WTC11 (cell line): ENCODE data around the gene BIVM. TPM values are rescaled to one million over a fixed set of nuclear protein-coding genes. Genes with fewer than 3 reads are reported as not detected.

ENCODE experiments used
- ATF2 ChIP-seq: sonication (generic); formaldehyde crosslinking; IDR thresholded peaks from 2 replicates; pipeline ENCODE4 v1.8.1; 2022; ENCODE audit warnings: low read depth, missing genetic modification reagents, borderline replicate concordance
- ETV6 ChIP-seq: sonication (generic); formaldehyde crosslinking; IDR thresholded peaks from 2 replicates; pipeline ENCODE4 v1.8.1; 2022; ENCODE audit warnings: mild to moderate bottlenecking, missing genetic modification reagents
- FOXP1 ChIP-seq: sonication (generic); formaldehyde crosslinking; IDR thresholded peaks from 2 replicates; pipeline ENCODE4 v1.8.0; 2022; ENCODE audit warnings: missing genetic modification reagents, mild to moderate bottlenecking, moderate library complexity, borderline replicate concordance
- GABPB1 ChIP-seq: sonication (generic); formaldehyde crosslinking; IDR thresholded peaks from 2 replicates; pipeline ENCODE4 v1.8.1; 2023; ENCODE audit warnings: mild to moderate bottlenecking, missing genetic modification reagents
- GTF2I ChIP-seq: fragments of 250-450 bp; sonication (Bioruptor Pico); conservative IDR thresholded peaks from 2 replicates; pipeline ENCODE4 v1.4.0; 2021; ENCODE audit warnings: mild to moderate bottlenecking
- IRF2 ChIP-seq: sonication (generic); formaldehyde crosslinking; IDR thresholded peaks from 2 replicates; pipeline ENCODE4 v1.8.0; 2022; ENCODE audit warnings: low read depth, missing genetic modification reagents, borderline replicate concordance
- JUN ChIP-seq: sonication (generic); formaldehyde crosslinking; IDR thresholded peaks from 2 replicates; pipeline ENCODE4 v1.8.0; 2023; ENCODE audit warnings: mild to moderate bottlenecking, missing genetic modification reagents
- KAT7 ChIP-seq: sonication (generic); formaldehyde crosslinking; IDR thresholded peaks from 2 replicates; pipeline ENCODE4 v1.8.1; 2023; ENCODE audit warnings: missing genetic modification reagents, mild to moderate bottlenecking, borderline replicate concordance
- NFYB ChIP-seq: sonication (generic); formaldehyde crosslinking; conservative IDR thresholded peaks from 2 replicates; pipeline ENCODE4 v1.8.0; 2022; ENCODE audit warnings: low read depth, missing genetic modification reagents
- NR1H2 ChIP-seq: sonication (generic); formaldehyde crosslinking; IDR thresholded peaks from 2 replicates; pipeline ENCODE4 v1.9.0; 2021; ENCODE audit warnings: mild to moderate bottlenecking, moderate library complexity, missing genetic modification reagents
- NR2C2 ChIP-seq: sonication (generic); formaldehyde crosslinking; IDR thresholded peaks from 2 replicates; pipeline ENCODE4 v1.8.0; 2022; ENCODE audit warnings: mild to moderate bottlenecking, missing genetic modification reagents
- NR3C1 ChIP-seq: sonication (generic); formaldehyde crosslinking; conservative IDR thresholded peaks from 2 replicates; pipeline ENCODE4 v1.8.1; 2023; ENCODE audit warnings: low read depth, mild to moderate bottlenecking, missing genetic modification reagents
- PRRX2 ChIP-seq: fragments of 250-450 bp; sonication (Bioruptor Pico); IDR thresholded peaks from 2 replicates; pipeline ENCODE4 v1.8.0; 2021; ENCODE audit warnings: mild to moderate bottlenecking
- TCF7 ChIP-seq: sonication (generic); formaldehyde crosslinking; IDR thresholded peaks from 2 replicates; pipeline ENCODE4 v1.8.0; 2022; ENCODE audit warnings: mild to moderate bottlenecking, low read depth, missing genetic modification reagents, moderate library complexity
- ZBTB43 ChIP-seq: sonication (generic); formaldehyde crosslinking; IDR thresholded peaks from 2 replicates; pipeline ENCODE4 v1.8.1; 2023; ENCODE audit warnings: mild to moderate bottlenecking, missing genetic modification reagents
- ZNF138 ChIP-seq: sonication (generic); formaldehyde crosslinking; conservative IDR thresholded peaks from 2 replicates; pipeline ENCODE4 v1.8.1; 2022; ENCODE audit warnings: mild to moderate bottlenecking, moderate library complexity, missing genetic modification reagents
- ZNF219 ChIP-seq: sonication (generic); formaldehyde crosslinking; IDR thresholded peaks from 2 replicates; pipeline ENCODE4 v1.8.0; 2023; ENCODE audit warnings: missing genetic modification reagents, mild to moderate bottlenecking, borderline replicate concordance
- ZNF232 ChIP-seq: sonication (generic); formaldehyde crosslinking; IDR thresholded peaks from 2 replicates; pipeline ENCODE4 v1.8.0; 2022; ENCODE audit warnings: mild to moderate bottlenecking, missing genetic modification reagents
- ZNF423 ChIP-seq: fragments of 250-450 bp; sonication (Bioruptor Pico); IDR thresholded peaks from 2 replicates; pipeline ENCODE4 v2.1.2; 2022; ENCODE audit warnings: mild to moderate bottlenecking, moderate library complexity
- ZNF532 ChIP-seq: fragments of 250-450 bp; sonication (Bioruptor Pico); IDR thresholded peaks from 2 replicates; pipeline ENCODE4 v1.9.0; 2021; ENCODE audit warnings: mild to moderate bottlenecking, borderline replicate concordance
- total RNA-seq: library from RNA; stranded (reverse); gene quantifications from 3 replicates; pipeline ENCODE4 v1.2.3, GENCODE V29; 2021
- TF ChIP-seq, protein P1 (sequence below): sonication (generic); formaldehyde crosslinking; IDR thresholded peaks from 2 replicates; pipeline ENCODE4 v1.8.0; 2023; ENCODE audit warnings: missing genetic modification reagents
- TF ChIP-seq, protein P2 (sequence below): sonication (generic); formaldehyde crosslinking; IDR thresholded peaks from 2 replicates; pipeline ENCODE4 v1.8.1; 2022; ENCODE audit warnings: mild to moderate bottlenecking, moderate library complexity, missing genetic modification reagents
- TF ChIP-seq, protein P3 (sequence below): sonication (generic); formaldehyde crosslinking; conservative IDR thresholded peaks from 2 replicates; pipeline ENCODE4 v1.8.1; 2023; ENCODE audit warnings: mild to moderate bottlenecking, low read depth, missing genetic modification reagents, moderate library complexity
- TF ChIP-seq, protein P4 (sequence below): fragments of 250-450 bp; sonication (Bioruptor Pico); IDR thresholded peaks from 2 replicates; pipeline ENCODE4 v1.8.0; 2021; ENCODE audit warnings: mild to moderate bottlenecking
- TF ChIP-seq, protein P5 (sequence below): sonication (generic); formaldehyde crosslinking; IDR thresholded peaks from 2 replicates; pipeline ENCODE4 v1.8.1; 2023; ENCODE audit warnings: mild to moderate bottlenecking, moderate library complexity, missing genetic modification reagents

The BIVM gene
- total RNA-seq, 1 experiment from 2014 or later: 10.2 TPM

DNA sequence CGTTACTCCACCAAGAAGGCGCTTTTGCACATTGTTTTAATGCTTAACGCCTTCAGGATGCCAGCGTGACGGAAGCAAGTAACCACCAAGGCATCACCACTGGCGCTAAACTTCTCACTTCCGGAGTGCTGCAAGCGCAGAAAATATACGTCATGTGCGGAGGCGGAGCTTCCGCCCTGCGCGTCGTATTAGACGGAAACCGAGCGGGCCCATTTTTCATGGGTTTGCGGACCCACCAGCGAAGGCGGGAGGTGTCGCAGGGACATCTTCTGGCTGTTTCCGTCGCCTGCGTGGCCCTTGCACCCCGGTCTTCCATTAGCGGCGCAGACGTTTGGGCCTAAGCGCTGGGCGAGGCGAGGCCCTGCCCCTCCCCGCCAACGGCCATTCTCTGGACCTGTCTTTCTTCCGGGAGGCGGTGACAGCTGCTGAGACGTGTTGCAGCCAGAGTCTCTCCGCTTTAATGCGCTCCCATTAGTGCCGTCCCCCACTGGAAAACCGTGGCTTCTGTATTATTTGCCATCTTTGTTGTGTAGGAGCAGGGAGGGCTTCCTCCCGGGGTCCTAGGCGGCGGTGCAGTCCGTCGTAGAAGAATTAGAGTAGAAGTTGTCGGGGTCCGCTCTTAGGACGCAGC lies 46.8 kb downstream of the BIVM start, which contains the start of gene ERCC5 (continued):
- TF ChIP-seq ATF2 (CRISPR knock-in tag) (no peak), JUN (CRISPR knock-in tag) (no peak), NR3C1 (CRISPR knock-in tag) (no peak), NFYB (no peak), ETV6 (CRISPR knock-in tag) (peak; percentile 95), IRF2 (CRISPR knock-in tag) (no peak), TCF7 (CRISPR knock-in tag) (no peak), ZNF532 (CRISPR knock-in tag) (no peak), FOXP1 (CRISPR knock-in tag) (0 out of 2 replicates have a peak, but pooled peaks have one; percentile 40), ZNF232 (CRISPR knock-in tag) (peak; percentile 77; the same call in 1 of the 2 replicates), NR1H2 (CRISPR knock-in tag) (no peak), ZNF423 (CRISPR knock-in tag) (no peak), GTF2I (no peak), PRRX2 (CRISPR knock-in tag) (no peak), ZNF219 (no peak), GABPB1 (CRISPR knock-in tag) (peak; percentile 82), ZNF138 (CRISPR knock-in tag) (no peak), ZBTB43 (CRISPR knock-in tag) (0 out of 2 replicates have a peak, but pooled peaks have one; percentile 39), NR2C2 (CRISPR knock-in tag) (no peak), KAT7 (CRISPR knock-in tag) (peak; percentile 27; the same call in 1 of the 2 replicates)
- TF ChIP-seq, protein P1, sequence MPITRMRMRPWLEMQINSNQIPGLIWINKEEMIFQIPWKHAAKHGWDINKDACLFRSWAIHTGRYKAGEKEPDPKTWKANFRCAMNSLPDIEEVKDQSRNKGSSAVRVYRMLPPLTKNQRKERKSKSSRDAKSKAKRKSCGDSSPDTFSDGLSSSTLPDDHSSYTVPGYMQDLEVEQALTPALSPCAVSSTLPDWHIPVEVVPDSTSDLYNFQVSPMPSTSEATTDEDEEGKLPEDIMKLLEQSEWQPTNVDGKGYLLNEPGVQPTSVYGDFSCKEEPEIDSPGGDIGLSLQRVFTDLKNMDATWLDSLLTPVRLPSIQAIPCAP (CRISPR knock-in tag): 0 out of 2 replicates have a peak, but pooled peaks have one; percentile 65
- TF ChIP-seq, protein P2, sequence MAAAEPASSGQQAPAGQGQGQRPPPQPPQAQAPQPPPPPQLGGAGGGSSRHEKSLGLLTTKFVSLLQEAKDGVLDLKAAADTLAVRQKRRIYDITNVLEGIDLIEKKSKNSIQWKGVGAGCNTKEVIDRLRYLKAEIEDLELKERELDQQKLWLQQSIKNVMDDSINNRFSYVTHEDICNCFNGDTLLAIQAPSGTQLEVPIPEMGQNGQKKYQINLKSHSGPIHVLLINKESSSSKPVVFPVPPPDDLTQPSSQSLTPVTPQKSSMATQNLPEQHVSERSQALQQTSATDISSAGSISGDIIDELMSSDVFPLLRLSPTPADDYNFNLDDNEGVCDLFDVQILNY (CRISPR knock-in tag): peak; percentile 65
- TF ChIP-seq, protein P3, sequence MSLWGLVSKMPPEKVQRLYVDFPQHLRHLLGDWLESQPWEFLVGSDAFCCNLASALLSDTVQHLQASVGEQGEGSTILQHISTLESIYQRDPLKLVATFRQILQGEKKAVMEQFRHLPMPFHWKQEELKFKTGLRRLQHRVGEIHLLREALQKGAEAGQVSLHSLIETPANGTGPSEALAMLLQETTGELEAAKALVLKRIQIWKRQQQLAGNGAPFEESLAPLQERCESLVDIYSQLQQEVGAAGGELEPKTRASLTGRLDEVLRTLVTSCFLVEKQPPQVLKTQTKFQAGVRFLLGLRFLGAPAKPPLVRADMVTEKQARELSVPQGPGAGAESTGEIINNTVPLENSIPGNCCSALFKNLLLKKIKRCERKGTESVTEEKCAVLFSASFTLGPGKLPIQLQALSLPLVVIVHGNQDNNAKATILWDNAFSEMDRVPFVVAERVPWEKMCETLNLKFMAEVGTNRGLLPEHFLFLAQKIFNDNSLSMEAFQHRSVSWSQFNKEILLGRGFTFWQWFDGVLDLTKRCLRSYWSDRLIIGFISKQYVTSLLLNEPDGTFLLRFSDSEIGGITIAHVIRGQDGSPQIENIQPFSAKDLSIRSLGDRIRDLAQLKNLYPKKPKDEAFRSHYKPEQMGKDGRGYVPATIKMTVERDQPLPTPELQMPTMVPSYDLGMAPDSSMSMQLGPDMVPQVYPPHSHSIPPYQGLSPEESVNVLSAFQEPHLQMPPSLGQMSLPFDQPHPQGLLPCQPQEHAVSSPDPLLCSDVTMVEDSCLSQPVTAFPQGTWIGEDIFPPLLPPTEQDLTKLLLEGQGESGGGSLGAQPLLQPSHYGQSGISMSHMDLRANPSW (CRISPR knock-in tag): no peak
- TF ChIP-seq, protein P4, sequence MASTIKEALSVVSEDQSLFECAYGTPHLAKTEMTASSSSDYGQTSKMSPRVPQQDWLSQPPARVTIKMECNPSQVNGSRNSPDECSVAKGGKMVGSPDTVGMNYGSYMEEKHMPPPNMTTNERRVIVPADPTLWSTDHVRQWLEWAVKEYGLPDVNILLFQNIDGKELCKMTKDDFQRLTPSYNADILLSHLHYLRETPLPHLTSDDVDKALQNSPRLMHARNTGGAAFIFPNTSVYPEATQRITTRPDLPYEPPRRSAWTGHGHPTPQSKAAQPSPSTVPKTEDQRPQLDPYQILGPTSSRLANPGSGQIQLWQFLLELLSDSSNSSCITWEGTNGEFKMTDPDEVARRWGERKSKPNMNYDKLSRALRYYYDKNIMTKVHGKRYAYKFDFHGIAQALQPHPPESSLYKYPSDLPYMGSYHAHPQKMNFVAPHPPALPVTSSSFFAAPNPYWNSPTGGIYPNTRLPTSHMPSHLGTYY (CRISPR knock-in tag): no peak
- TF ChIP-seq, protein P5, sequence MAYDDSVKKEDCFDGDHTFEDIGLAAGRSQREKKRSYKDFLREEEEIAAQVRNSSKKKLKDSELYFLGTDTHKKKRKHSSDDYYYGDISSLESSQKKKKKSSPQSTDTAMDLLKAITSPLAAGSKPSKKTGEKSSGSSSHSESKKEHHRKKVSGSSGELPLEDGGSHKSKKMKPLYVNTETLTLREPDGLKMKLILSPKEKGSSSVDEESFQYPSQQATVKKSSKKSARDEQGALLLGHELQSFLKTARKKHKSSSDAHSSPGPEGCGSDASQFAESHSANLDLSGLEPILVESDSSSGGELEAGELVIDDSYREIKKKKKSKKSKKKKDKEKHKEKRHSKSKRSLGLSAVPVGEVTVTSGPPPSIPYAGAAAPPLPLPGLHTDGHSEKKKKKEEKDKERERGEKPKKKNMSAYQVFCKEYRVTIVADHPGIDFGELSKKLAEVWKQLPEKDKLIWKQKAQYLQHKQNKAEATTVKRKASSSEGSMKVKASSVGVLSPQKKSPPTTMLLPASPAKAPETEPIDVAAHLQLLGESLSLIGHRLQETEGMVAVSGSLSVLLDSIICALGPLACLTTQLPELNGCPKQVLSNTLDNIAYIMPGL (CRISPR knock-in tag): peak; percentile 78; the same call in 1 of the 2 replicates
